Measurements from ENCODE around the gene CFAP52. TPM values are rescaled to one million over a fixed set of nuclear protein-coding genes. Genes with fewer than 3 reads are reported as not detected.
"Not testable (repeated sequence)": the region's sequence is repeated elsewhere in the genome, so short reads cannot be mapped to it uniquely, and the experiment has no call there.

The CFAP52 gene
- total and polyA plus RNA-seq, 2 of the 13 experiments (the other 11 are each of a cell fraction or from before 2014, with no cell fraction given): not detected

GRCh38 chr17:9606453-9606852 is 30.0 kb downstream of the CFAP52 start (continued):
- TF ChIP-seq ZBTB4 (CRISPR knock-in tag; IDR thresholded peaks at IDR 0.05; ENCODE audit: borderline replicate concordance) (no peak), ATF7 (IDR thresholded peaks at IDR 0.05) (peak; percentile 99), ATF7 (CRISPR knock-in tag; IDR thresholded peaks at IDR 0.05) (no peak), ZNF597 (CRISPR knock-in tag; IDR thresholded peaks at IDR 0.05) (no peak), GATAD1 (CRISPR knock-in tag; IDR thresholded peaks at IDR 0.05) (no peak), ZNF510 (CRISPR knock-in tag; IDR thresholded peaks at IDR 0.05; ENCODE audit: low read depth) (no peak)

- H3K36me3 ChIP-seq (replicated peaks in 1 of 2; ENCODE audit: control insufficient read depth in 1 of 2, insufficient read depth in 2 of 2, low read length in 2 of 2); CTCF ChIA-PET (ENCODE audit: low intra/inter-chr PET ratio, low total read pairs); in situ Hi-C loops (cut with HindIII; ENCODE audit: extremely low pct_ligation_motif_present, low pct_unique_long_range_greater_than_20kb); H3K4me3 ChIP-seq (replicated peaks in 1 of 3; ENCODE audit: insufficient read depth in 1 of 3, low read depth in 2 of 3, low read length in 3 of 3); H3K9ac ChIP-seq (ENCODE audit: insufficient read depth, low read depth, low read length); H3K4me2 ChIP-seq (ENCODE audit: low read depth, low read length); BruUV-seq (replicated peaks); H2AFZ ChIP-seq (ENCODE audit: low read length); FAIRE-seq; H4K20me1 ChIP-seq (ENCODE audit: insufficient read depth, low read length); DNase-seq (ENCODE audit: low spot score); ATAC-seq; POLR2A ChIA-PET; H3K27ac ChIP-seq (ENCODE audit: extremely low read length, insufficient read depth, low read length); H3K4me1 ChIP-seq (ENCODE audit: insufficient read depth, low read length); H3K79me2 ChIP-seq (ENCODE audit: insufficient read depth, low read length); H3K9me3 ChIP-seq (ENCODE audit: low read length); intact Hi-C loops (cut with micrococcal nuclease; ENCODE audit: unreplicated experiment): not testable (repeated sequence)
- WGBS (ENCODE audit: low lambda C conversion rate): 23% methylated on average over 5 of the region's 5 CpGs
- H3K27me3 ChIP-seq (ENCODE audit: control insufficient read depth in 1 of 2, insufficient read depth in 2 of 2, low read length in 2 of 2): peaks cover 0 to 10% of the 10 kb centered on the region in 2 experiments; a peak in 1 of 5 replicates
Observed at GRCh38 chr17:9607058-9607457, 30.6 kb downstream of the CFAP52 start.
